ENCODE data around the gene TUBA1A.

DNA sequence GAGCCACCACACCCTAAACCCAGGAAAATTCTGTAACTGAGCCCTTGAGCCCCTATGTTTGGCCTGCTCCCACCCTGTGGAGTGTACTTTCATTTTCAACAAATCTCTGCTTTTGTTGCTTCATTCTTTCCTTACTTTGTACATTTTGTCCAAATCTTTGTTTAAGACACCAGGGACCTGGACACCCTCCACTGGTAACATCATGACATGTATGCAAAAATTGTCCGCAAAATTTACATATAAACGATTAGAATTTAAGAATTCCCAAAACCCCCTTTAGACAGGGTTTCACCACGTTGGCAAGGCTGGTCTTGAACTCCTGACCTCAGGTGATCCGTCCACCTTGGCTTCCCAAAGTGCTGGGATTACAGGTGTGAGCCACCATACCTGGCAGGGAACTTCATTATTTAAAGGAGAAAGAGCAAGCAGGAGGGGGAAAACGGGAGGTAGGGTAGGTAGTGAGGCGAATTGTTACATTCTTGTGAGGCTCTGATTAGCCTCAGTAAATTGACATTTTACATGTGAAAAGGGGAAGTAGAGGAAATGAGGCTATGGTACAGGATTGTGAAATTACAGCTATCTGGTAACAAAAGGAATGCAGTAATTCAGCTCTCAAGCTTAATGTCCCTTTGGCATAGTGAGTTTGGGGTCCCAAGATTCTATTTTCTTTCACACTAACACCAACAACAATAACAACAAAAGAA is 27.6 kb downstream of the TUBA1A start:
- TF ChIP-seq, protein P1, sequence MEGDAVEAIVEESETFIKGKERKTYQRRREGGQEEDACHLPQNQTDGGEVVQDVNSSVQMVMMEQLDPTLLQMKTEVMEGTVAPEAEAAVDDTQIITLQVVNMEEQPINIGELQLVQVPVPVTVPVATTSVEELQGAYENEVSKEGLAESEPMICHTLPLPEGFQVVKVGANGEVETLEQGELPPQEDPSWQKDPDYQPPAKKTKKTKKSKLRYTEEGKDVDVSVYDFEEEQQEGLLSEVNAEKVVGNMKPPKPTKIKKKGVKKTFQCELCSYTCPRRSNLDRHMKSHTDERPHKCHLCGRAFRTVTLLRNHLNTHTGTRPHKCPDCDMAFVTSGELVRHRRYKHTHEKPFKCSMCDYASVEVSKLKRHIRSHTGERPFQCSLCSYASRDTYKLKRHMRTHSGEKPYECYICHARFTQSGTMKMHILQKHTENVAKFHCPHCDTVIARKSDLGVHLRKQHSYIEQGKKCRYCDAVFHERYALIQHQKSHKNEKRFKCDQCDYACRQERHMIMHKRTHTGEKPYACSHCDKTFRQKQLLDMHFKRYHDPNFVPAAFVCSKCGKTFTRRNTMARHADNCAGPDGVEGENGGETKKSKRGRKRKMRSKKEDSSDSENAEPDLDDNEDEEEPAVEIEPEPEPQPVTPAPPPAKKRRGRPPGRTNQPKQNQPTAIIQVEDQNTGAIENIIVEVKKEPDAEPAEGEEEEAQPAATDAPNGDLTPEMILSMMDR (tag by site-specific recombination; IDR thresholded peaks at IDR 0.05) = no peak
- TF ChIP-seq PATZ1 (tag by site-specific recombination; IDR thresholded peaks at IDR 0.05) = no peak
- TF ChIP-seq ZNF585B (tag by site-specific recombination; IDR thresholded peaks at IDR 0.05) = no peak
- TF ChIP-seq ZNF473 (tag by site-specific recombination; IDR thresholded peaks at IDR 0.05) = no peak
- TF ChIP-seq MEIS1 (CRISPR knock-in tag; IDR thresholded peaks at IDR 0.05; ENCODE audit: borderline replicate concordance) = no peak
- TF ChIP-seq ZNF660 (tag by site-specific recombination; IDR thresholded peaks at IDR 0.05) = no peak
- TF ChIP-seq ZNF514 (tag by site-specific recombination; IDR thresholded peaks at IDR 0.05) = no peak
- TF ChIP-seq ZBTB8A (tag by site-specific recombination; IDR thresholded peaks at IDR 0.05) = no peak
